GDM1 (cell line): Measurements from ENCODE around the gene LRIT2.

Experiments
- DNase-seq: peaks from one replicate; lab custom pipeline; 2025; lab: John Stamatoyannopoulos, UW

The LRIT2 gene, protein sequence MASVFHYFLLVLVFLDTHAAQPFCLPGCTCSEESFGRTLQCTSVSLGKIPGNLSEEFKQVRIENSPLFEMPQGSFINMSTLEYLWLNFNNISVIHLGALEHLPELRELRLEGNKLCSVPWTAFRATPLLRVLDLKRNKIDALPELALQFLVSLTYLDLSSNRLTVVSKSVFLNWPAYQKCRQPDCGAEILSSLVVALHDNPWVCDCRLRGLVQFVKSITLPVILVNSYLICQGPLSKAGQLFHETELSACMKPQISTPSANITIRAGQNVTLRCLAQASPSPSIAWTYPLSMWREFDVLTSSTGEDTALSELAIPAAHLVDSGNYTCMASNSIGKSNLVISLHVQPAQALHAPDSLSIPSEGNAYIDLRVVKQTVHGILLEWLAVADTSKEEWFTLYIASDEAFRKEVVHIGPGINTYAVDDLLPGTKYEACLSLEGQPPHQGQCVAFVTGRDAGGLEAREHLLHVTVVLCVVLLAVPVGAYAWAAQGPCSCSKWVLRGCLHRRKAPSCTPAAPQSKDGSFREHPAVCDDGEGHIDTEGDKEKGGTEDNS

DNA sequence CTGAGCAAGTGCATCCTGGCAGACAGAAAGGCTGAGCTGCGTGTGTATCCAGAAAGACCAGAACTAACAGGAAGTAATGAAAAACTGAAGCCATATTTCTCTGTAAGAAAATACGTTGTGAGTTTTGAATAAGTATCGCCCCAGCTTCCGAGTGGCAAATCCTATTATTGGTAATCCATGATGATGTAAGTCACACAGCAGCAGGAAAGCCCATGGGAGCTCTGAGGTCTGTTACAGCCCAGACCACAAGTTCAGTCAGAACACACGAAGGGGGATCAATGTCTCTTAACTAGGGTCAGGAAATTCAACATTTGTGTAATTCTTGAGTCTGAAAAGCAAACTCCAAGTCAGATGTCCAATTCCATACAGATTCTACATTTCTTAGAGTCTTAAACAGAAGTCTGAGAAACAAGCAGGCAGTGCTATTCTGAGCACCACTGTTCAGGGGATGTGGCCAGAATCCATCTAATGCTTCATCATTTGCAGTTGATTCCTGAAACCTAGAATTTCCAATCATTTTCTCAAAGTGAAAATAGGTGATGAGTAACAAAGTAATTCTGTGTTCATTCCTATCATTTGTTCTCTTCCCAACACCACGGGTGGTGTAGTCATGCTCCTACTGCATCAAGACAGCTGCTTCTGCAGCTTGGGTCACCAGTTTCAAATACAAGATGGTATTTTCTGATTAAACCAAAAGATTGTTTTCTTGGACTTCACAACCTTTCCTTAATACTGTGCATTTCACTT lies at the start of gene LRIT2:
LRIT2 (minus strand) TSS at position 118 of the 747 bp plus-strand sequence; CDS start at position 94, 24 bp downstream.
- DNase-seq, result no peak

DNA sequence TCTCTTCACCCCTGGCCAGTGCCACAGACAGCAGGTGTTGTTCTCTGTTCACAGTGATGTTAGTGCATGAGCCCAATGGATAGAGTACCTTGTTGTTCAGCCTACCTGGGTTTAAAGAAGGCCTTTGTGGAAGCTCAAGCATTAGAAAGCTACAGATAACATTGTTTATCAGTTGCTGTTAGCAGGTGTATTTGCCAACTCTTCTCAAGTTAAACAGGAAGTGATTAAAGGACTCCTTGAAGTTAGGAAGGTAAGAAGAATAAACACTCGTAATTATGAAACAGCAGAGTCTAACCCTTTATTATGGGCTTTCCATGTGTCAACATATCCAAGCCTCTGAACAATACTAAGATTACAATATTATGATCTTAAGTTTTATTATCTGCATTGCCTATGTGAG lies 45.4 kb upstream of the LRIT2 start:
- DNase-seq, result no peak

DNA sequence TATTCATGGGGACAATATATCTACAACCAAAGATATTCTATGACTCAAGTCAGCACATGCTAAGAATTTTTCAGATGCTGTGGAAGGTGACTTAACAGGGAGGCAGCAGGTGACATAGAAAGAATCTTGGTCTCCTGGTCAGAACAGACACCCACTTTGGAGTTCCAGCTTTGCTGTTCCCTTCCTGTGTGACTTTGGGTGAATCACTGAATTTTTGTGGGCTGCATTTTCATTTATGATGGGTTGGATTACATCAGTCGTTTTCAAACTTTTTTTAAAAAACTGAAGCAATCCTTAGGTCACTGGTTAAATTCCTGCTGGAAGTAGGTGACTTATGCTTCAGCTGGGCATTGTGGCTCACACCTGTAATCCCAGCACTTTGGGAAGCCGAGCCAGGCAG lies 44.4 kb upstream of the LRIT2 start:
- no peak for DNase-seq

DNA sequence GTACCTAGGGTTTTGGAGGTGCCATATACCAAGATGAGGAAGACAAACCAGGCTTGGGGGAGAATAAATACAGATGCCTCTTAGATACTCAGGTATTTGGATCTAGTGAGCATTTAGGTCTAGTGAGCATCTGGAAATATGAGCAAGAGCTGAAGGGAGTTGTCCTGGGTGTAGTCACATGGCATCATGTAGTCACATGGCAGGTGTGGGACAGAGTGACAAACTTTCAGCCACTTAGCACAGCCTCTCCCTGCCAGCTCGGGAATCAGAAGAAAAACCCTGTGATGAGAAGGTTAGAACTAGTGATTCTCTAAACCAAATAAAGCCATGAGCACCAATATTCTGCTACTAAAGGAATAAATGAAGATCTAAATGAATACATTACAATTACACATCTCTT lies 43.8 kb upstream of the LRIT2 start:
- DNase-seq, result no peak

DNA sequence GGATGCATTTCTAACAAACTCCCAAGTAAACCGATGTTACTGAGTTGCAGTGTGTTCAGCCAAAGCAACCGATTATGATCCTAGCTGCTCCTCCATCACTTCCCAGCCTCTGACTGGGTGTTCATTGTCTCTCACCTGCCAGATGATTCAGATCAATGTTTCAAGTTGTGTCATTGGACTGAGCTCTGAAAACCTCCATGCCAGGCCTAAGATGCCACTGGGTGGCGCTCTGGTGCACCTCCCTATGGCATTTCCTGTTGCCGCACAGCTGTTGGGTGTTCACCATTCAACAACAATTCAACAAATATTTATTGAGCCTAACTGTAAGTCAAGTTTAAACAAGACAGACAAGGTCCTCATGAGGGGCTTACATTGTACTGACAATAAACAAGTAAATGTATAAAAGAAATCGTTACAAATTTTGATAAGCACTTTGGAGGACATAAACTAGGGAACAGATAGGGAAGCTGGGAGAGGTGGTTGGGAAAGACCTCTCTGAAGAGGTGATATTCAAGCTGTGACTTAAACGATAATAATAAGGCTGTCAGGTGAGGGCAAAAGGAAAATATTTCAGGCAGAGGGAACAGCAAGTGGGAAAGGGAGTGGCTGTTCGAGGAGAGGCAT lies 42.3 kb upstream of the LRIT2 start:
- DNase-seq, result peak; percentile 22

DNA sequence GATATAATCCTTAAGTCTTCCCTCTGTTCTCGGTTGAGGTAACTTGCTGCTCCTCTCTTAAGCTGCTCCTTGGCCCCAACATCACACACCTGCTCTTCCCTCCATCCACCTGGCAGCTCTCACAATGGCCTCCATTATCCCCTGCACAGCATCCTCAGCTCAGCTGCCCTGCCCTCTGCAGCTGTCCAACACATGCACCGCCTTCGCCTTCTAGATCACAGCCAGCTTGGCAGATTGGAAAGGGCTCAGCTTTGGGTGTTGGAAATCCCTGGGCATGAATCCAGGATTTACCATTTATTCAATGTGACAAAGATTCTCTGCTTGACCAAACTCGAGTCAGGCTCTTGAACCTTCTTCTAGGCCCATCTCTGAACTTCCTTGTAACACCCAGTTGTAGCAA lies 40.1 kb upstream of the LRIT2 start:
- DNase-seq, result no peak

DNA sequence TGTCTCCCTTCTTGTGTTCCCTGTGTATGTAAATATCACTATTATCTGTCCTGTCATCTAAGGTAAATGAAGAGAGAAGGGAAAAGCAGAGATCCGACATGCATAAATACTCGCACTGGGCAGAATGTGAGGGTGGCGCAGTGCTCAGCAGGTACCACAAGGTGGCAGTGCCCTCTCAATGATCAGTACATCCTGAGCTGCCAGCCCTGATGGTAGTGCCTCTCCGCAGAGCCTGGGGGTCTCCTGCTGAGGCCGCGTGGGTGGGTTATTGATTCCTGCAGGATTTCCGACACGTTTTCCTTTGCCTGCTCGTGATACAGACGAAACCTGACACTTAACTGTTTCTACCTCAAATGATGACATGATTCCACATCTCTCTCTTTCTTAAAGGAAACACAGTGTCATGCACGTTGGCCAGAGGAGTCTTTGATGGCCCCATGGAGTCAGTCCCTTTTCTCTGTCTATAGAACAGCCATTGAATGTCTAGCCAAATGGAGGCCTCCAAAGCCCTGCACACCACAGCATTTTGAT lies 39.3 kb upstream of the LRIT2 start:
- peak; percentile 41 for DNase-seq

DNA sequence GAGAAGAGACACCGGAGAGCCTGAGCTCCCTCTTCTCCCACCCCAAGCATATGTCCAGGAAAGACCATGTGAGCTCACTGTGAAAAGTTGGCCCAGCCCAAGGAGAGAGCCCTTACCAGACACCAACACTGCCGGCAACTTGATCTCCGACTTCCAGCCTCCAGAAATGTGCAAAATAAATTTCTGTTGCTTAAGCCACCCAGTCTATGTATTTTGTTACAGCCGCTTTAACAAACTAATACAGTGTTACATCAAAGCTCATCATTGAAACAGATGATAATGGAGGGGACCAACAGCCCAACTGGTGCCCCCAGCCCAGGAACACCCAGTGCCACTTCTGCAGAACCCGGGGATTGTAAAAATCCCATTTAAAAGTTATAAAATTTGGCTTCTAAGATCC lies 38.4 kb upstream of the LRIT2 start:
- no peak for DNase-seq

DNA sequence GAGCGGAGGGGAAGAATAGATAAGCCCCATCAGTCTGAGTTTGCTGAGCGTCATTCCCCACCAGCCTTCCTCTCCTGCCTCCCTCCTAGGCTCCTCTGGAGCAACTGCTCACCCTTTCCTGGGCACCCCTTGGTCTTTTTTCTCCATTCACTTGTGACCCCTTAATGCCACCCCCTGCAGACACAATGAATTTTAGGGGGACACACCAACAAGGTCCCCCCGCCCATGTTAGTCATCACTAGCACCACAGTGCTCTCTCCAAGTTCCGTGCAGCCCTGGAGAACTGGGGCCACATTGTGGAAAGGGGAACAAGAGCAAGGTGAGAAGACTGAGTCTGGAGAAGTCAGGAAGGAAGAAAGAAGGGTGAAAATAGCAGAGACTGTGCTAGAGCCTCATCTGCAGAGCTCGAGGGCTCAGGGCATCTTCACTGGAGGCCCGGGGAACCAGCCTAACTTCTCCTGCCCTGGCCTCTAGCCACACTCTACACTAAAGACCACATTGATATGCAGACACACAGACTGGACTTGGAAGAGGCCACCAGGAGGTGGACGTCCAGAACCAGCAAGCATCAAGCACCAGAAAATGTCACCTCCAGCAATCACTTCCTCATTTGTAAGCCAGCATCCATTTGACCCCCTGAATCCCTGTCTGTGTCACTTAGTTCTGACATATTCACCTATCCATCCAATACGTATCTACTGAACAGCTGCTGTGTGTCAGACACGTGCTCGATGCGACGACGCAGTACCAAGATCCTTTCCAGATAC lies 37.0 kb upstream of the LRIT2 start:
- no peak for DNase-seq

DNA sequence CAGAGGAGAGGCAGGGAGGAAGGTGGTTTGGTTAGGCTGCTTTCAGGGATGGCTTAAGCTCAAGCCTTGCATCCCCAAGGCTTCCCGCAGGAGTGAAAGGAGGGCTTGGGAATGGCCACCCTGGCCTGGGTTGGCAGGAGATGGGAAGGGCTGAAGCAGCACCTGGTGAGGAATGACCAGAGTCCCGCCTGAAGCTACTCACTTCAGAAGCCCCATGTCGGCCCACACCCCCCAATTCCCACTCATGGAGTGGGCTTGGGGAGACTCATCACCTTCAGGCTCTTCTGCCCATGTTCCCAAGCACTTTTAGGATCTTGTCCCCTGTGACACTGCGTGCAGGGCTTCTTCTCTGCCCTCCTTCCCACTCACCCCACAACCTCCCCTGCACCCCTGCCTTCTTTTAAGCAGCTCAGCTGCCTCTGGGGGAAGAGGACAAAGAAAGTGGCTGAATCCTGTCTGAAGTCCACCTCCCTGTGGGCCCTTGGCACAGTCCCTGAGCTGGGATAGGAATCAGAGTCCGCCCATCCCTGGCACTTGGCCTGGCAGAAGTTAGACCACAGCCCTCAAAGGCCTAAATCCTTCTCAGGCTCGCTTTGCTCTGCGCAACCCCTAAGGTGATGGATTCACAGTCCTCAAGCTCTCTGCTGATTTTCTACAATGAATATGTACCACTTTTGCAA lies 36.0 kb upstream of the LRIT2 start:
- DNase-seq, result no peak

DNA sequence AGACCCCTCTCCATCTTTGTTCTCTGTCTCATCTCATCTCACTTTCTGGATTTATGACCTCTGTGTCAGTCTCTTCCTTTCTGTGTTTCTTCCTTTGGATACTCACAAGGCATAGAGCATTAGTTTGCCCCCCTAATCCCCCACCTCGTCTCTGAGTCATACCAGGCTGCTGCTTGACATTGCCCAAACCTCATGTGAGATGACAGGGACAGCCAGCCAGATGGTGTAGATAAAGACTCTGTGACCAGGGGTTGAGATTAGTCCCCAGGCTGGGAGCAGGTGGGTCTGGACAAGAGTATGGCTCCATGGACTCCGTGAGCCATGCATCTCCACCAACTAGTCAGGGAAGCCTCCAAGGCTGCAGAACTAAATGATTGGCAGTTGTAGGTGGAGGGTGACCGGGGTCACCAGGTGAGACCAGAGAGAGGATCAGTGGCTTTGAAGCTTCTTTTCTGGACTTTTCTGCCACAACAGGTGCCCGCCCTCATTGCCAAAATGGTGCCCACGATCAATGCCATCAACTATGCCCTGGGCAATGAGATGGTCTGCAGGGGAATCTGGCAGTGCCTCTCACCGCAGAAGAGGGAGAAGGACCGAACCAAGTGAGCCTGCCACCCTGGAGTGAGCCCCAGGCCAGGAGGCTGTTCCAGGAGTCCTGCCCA lies 32.8 kb upstream of the LRIT2 start:
- DNase-seq, result no peak

DNA sequence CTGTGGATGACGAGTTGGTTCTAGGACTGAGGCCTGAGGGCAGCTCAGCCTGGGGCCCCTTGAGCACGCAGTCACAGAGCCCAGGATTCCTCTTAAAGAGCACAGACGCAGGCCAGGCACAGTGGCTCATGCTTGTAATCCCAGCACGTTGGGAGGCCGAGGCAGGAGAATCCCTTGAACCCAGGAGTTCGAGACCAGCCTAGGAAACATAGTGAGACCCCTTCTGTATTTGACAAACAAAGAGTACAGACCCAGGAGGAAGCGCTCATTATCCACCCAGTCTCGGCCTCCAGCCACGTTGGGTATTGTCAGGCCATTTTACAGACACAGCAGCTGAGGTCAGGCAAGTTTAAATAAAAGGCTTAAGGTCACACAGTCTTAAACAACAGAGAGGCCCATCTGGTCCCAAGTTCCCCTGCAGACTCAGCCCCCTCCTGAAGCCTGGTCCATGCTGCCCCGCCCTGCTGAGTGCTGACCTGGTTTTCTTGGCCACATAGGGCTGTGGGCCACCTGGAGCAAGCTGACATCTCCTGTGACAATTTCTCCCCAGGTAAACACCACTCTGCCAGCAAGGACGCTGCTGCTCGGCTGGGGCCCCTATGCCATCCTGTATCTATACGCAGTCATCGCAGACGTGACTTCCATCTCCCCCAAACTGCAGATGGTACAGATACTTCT lies 32.1 kb upstream of the LRIT2 start:
- no peak for DNase-seq

DNA sequence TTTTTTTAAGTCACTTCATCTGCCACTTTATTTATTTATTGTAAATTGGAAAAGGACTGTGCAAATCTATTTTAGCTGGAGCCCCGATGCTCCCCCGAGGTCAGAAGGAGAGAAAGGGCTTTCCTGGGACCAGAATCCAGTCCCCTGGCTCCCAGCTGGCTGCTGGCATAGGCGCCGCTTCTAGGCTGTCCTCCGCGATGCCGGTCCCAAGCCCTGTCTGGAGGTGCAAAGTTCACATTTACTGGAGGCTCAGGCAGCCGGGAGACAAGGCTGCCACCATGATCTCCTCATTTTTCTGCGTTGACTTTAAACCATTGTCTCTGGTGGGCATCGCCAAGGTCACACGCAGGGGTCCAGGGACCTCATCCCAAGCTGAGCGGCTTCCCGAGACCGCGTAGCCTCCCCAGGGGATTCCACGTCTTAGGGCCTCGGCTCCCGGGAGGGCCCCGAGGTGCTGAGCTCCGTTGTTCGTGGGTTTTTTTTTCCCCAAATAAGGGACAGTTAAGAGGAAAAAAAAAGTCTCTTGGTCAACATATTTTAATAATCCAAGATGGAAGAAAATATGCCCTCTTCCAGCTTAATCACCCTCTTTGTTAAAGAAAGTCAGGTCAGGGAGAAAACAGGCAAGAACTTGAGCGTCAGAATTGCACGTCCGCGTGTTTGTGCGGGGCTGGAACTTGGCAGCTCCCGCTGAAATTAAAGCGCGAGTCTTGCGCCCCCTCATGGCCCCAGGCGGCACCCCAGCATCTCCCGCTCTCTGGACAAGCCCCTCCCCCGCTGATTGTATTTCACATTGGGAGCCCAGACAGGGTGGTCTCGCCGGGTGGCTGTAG lies 31.4 kb upstream of the LRIT2 start:
- DNase-seq, result no peak

DNA sequence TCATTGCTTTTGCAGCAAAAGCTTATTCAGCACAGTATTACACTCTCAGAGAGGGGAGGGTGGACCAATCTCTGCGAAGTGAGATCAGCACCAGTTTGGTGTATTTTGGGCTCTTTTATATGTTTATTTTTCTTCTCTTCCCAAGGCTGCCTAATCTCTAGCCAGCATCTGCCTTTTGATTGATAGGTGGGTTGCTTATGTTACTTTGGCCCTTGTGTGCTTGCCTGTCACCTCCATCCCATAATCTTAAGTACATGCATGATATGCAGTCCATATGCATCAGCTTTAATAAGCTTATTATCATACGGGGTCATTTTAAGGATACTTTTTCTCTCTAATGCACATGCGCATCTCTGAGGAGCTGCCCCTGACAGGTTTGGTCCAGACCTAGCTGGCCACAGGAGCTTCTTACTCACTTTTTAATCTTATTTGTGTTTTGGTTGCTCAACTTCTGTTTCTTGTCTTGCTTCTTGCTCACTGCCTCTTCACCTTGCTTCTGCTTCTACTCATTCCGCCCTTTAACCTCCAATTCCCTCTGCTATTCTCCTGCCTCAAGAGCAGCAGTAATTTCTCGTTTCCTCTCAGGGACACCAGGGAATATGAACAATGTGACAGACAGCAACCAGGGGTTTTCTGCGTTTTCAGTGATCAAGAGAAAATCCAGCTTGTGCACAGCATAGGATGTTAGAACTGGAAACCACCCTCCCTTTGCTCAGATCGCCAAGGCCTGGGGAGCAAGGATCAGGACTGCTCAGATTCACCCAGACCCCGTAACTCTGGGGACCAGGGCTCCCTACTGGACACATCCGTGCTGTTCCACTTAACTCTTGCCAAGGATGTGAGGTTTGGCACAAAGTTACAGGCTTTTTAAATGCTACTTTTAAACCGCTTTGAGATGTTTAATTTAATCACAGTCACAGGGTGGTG lies 29.5 kb upstream of the LRIT2 start:
- no peak for DNase-seq

DNA sequence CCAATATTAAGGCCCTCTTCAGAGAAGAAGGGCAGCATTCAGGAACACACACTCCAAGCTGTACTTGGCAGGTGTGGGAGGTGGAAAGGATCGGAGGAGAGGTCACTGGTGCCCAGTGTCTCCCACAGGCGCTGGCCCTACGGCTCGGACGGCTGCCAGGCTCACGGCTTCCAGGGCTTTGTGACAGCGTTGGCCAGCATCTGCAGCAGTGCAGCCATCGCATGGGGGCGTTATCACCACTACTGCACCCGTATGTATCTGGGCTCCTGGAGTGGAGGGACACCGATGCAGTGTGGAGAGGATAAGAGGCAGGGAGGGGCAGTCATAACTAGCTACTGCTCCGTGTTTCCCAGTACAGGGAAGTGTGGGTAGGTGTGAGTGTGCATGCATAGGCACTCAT lies 23.4 kb upstream of the LRIT2 start:
- no peak for DNase-seq

DNA sequence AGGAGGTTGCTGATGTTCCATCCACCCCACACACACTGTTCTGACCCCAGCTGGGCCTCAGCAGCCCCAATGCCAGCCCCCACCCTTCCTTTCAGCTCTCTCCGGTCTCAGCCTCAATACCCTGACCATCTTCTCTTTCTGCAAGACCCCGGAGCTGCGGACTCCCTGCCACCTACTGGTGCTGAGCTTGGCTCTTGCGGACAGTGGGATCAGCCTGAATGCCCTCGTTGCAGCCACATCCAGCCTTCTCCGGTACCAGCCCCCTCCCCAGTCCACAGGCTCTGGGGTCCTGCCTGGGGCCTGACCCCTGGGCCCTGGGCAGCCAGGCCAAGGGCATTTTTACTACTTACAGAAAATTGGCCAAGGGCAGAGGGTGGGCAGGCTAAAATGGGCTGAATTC lies 22.2 kb upstream of the LRIT2 start:
- DNase-seq, result no peak

DNA sequence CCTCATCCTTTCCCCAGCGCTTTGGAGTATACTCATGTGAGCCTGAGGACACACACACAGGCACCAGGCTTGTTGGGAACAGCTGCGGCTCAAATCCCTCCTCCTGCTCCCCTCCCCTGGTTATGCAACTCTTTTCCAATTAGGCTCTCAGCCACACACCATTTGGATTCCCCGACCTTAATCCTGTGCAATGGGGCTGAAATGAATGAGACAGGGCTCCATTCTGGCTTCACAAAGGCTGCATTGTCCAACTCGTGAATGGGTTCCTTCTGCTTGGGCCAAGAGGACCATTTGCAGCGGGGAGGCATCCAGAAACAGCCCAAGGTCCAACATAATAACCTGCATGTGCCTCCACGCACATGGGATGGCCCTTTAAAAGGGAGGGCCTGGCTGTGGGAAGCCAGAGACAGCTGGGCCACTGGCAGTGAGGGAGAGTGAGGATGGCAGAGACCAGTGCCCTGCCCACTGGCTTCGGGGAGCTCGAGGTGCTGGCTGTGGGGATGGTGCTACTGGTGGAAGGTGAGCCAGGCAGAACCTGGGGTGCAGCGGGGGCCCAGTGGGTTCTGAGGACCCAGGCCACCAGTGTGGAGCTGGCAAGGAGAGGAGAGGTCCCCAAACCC lies 19.4 kb upstream of the LRIT2 start, which contains the start of gene RGR:
RGR (plus strand) TSS at position 403 of the 620 bp plus-strand sequence; CDS start at position 441, 38 bp downstream.
- no peak for DNase-seq
